Measurements from ENCODE around the gene NRXN3. TPM values are rescaled to one million over a fixed set of nuclear protein-coding genes. Genes with fewer than 3 reads are reported as not detected.

The NRXN3 gene
- total and polyA plus RNA-seq, 2 donors (not counting 1 experiment from before 2014, with no cell fraction given): 0.83 to 34.6 TPM

- no peak overlapping the region for H3K9ac ChIP-seq (ENCODE audit: insufficient read depth, low read length)
- peaks cover 3% of the 10 kb centered on the region for H3K4me1 ChIP-seq (ENCODE audit: control insufficient read depth, extremely low read depth, insufficient read depth, low read length)
- H3K4me2 ChIP-seq (ENCODE audit: extremely low read depth, insufficient read depth, low read length): no peak overlapping the region
- H4K20me1 ChIP-seq (ENCODE audit: control insufficient read depth, extremely low read depth, insufficient read depth, low read length): no peaks in the 10 kb centered on the region
- H3K9me3 ChIP-seq (ENCODE audit: control insufficient read depth, insufficient read depth, low read depth, low read length): no peaks in the 10 kb centered on the region
- TF ChIP-seq CTCF (conservative IDR thresholded peaks at IDR 0.05 in 1 of 2, IDR thresholded peaks at IDR 0.05 in 1 of 2; ENCODE audit: low read depth in 1 of 2, low read length in 2 of 2): no peak
- no peak for TF ChIP-seq EZH2 (IDR thresholded peaks at IDR 0.05; ENCODE audit: low read length, missing control alignments)
- H2AFZ ChIP-seq (ENCODE audit: low read length): no peak overlapping the region
- H3K27ac ChIP-seq (ENCODE audit: insufficient read depth, low read length): no peak overlapping the region
- no peaks in the 10 kb centered on the region for H3K36me3 ChIP-seq (ENCODE audit: control insufficient read depth, insufficient read depth, low read length)
- H3K4me3 ChIP-seq (replicated peaks in 1 of 4; ENCODE audit: control extremely low read depth in 1 of 4, insufficient read depth in 1 of 4, low read depth in 3 of 4, low read length in 4 of 4): no peak overlapping the region
- no peaks in the 10 kb centered on the region for H3K27me3 ChIP-seq (ENCODE audit: control insufficient read depth, insufficient read depth, low read length)
- H3K79me2 ChIP-seq (ENCODE audit: control insufficient read depth, insufficient read depth, low read length): no peaks in the 10 kb centered on the region
- DNase-seq (ENCODE audit: low read depth in 2 of 2): no peak
Observed at GRCh38 chr14:79727900-79728299, 1557.7 kb downstream of the NRXN3 start.

GRCh38 chr14:79728331-79728730, 1558.2 kb downstream of the NRXN3 start:
- no peaks in the 10 kb centered on the region for H3K36me3 ChIP-seq (ENCODE audit: control insufficient read depth, insufficient read depth, low read length)

GRCh38 chr14:79729731-79730130, 1559.6 kb downstream of the NRXN3 start:
- TF ChIP-seq CTCF (conservative IDR thresholded peaks at IDR 0.05 in 1 of 2, IDR thresholded peaks at IDR 0.05 in 1 of 2; ENCODE audit: low read depth in 1 of 2, low read length in 2 of 2) (no peak), EZH2 (IDR thresholded peaks at IDR 0.05; ENCODE audit: low read length, missing control alignments) (no peak)

More at GRCh38 chr14:79728331-79728730, 1558.2 kb downstream of the NRXN3 start:
- no peaks in the 10 kb centered on the region for H3K27me3 ChIP-seq (ENCODE audit: control insufficient read depth, insufficient read depth, low read length)
- peaks cover 3% of the 10 kb centered on the region for H3K4me1 ChIP-seq (ENCODE audit: control insufficient read depth, extremely low read depth, insufficient read depth, low read length)
- no peak overlapping the region for H3K4me3 ChIP-seq (replicated peaks in 1 of 4; ENCODE audit: control extremely low read depth in 1 of 4, insufficient read depth in 1 of 4, low read depth in 3 of 4, low read length in 4 of 4)
- DNase-seq (ENCODE audit: low read depth in 2 of 2): no peak
- H3K9ac ChIP-seq (ENCODE audit: insufficient read depth, low read length): no peak overlapping the region
- no peaks in the 10 kb centered on the region for H3K79me2 ChIP-seq (ENCODE audit: control insufficient read depth, insufficient read depth, low read length)
- no peak overlapping the region for H2AFZ ChIP-seq (ENCODE audit: low read length)
- no peak overlapping the region for H3K27ac ChIP-seq (ENCODE audit: insufficient read depth, low read length)
- TF ChIP-seq CTCF (conservative IDR thresholded peaks at IDR 0.05 in 1 of 2, IDR thresholded peaks at IDR 0.05 in 1 of 2; ENCODE audit: low read depth in 1 of 2, low read length in 2 of 2) (no peak), EZH2 (IDR thresholded peaks at IDR 0.05; ENCODE audit: low read length, missing control alignments) (no peak)
- no peak overlapping the region for H3K4me2 ChIP-seq (ENCODE audit: extremely low read depth, insufficient read depth, low read length)
- H4K20me1 ChIP-seq (ENCODE audit: control insufficient read depth, extremely low read depth, insufficient read depth, low read length): no peaks in the 10 kb centered on the region
- H3K9me3 ChIP-seq (ENCODE audit: control insufficient read depth, insufficient read depth, low read depth, low read length): no peaks in the 10 kb centered on the region

More at GRCh38 chr14:79729731-79730130, 1559.6 kb downstream of the NRXN3 start:
- H3K9me3 ChIP-seq (ENCODE audit: control insufficient read depth, insufficient read depth, low read depth, low read length): no peaks in the 10 kb centered on the region
- H3K9ac ChIP-seq (ENCODE audit: insufficient read depth, low read length): no peak overlapping the region
- no peaks in the 10 kb centered on the region for H3K36me3 ChIP-seq (ENCODE audit: control insufficient read depth, insufficient read depth, low read length)
- no peak overlapping the region for H3K4me2 ChIP-seq (ENCODE audit: extremely low read depth, insufficient read depth, low read length)
- H3K4me3 ChIP-seq (replicated peaks in 1 of 4; ENCODE audit: control extremely low read depth in 1 of 4, insufficient read depth in 1 of 4, low read depth in 3 of 4, low read length in 4 of 4): no peak overlapping the region
- no peak for DNase-seq (ENCODE audit: low read depth in 2 of 2)
- no peaks in the 10 kb centered on the region for H4K20me1 ChIP-seq (ENCODE audit: control insufficient read depth, extremely low read depth, insufficient read depth, low read length)
- H3K27ac ChIP-seq (ENCODE audit: insufficient read depth, low read length): no peak overlapping the region
- no peaks in the 10 kb centered on the region for H3K27me3 ChIP-seq (ENCODE audit: control insufficient read depth, insufficient read depth, low read length)
- H2AFZ ChIP-seq (ENCODE audit: low read length): no peak overlapping the region
- H3K4me1 ChIP-seq (ENCODE audit: control insufficient read depth, extremely low read depth, insufficient read depth, low read length): peaks cover 3% of the 10 kb centered on the region
- H3K79me2 ChIP-seq (ENCODE audit: control insufficient read depth, insufficient read depth, low read length): no peaks in the 10 kb centered on the region

All from fibroblast of lung (primary cell).